Chondrocyte (in vitro differentiated cells): Measurements from ENCODE around the gene SGSM2. TPM values are rescaled to one million over a fixed set of nuclear protein-coding genes. Genes with fewer than 3 reads are reported as not detected.

ENCODE experiments used
- DNase-seq: peaks from one replicate; pipeline ENCODE4 v3.0.0; 2021; ENCODE audit warnings: mixed read lengths, low spot score
- H3K27ac Mint-ChIP-seq: one replicate; pipeline ENCODE4 v1.8.0; 2021; ENCODE audit warnings: mild to moderate bottlenecking, moderate library complexity, mixed read lengths; ENCODE audit not compliant: unreplicated experiment
- H3K27me3 Mint-ChIP-seq: 2 replicates; pipeline ENCODE4 v1.8.0; 2021; ENCODE audit warnings: low read depth, mixed read lengths
- H3K36me3 Mint-ChIP-seq: 2 replicates; pipeline ENCODE4 v1.8.0; 2021; ENCODE audit warnings: low read depth, mixed read lengths
- H3K4me1 Mint-ChIP-seq: 2 replicates; pipeline ENCODE4 v1.8.0; 2021; ENCODE audit warnings: low read depth, mild to moderate bottlenecking, mixed read lengths
- H3K4me3 Mint-ChIP-seq: one replicate; pipeline ENCODE4 v1.8.0; 2021; ENCODE audit warnings: mild to moderate bottlenecking, moderate library complexity, mixed read lengths; ENCODE audit not compliant: unreplicated experiment
- H3K9me3 Mint-ChIP-seq: 2 replicates; pipeline ENCODE4 v1.8.0; 2021; ENCODE audit warnings: low read depth, mixed read lengths
- CTCF ChIP-seq: fragments of 200-600 bp; sonication (generic); IDR thresholded peaks from 2 replicates; pipeline ENCODE4 v1.5.0; 2021; ENCODE audit warnings: antibody characterized with exemption, mild to moderate bottlenecking, moderate library complexity
- total RNA-seq: library from RNA; stranded (reverse); gene quantifications from 3 replicates; pipeline ENCODE4 v1.2.1, GENCODE V29; 2021

The SGSM2 gene
- total RNA-seq, 1 donor from 2014 or later: 43.2 TPM

GRCh38 chr17:2406903-2407790, 69.8 kb downstream of the SGSM2 start:
- DNase-seq: peak; percentile 82
- peak overlapping the region; percentile 58 for H3K4me3 Mint-ChIP-seq
- no peaks in the 10 kb centered on the region for H3K36me3 Mint-ChIP-seq
- peaks cover 47% of the 10 kb centered on the region for H3K4me1 Mint-ChIP-seq
- TF ChIP-seq CTCF: no peak
- no peaks in the 10 kb centered on the region for H3K9me3 Mint-ChIP-seq
- H3K27ac Mint-ChIP-seq: peak overlapping the region; percentile 100
- H3K27me3 Mint-ChIP-seq: no peaks in the 10 kb centered on the region

- Mint-ChIP-seq H3K27me3 (no peaks in the 10 kb centered on the region), H3K4me3 (no peak overlapping the region), H3K36me3 (peaks cover 4% of the 10 kb centered on the region), H3K9me3 (no peaks in the 10 kb centered on the region), H3K4me1 (peaks cover 38% of the 10 kb centered on the region), H3K27ac (peak overlapping the region; percentile 62)
- peak; percentile 39 for DNase-seq
- no peak for TF ChIP-seq CTCF
These were observed 73.7 kb downstream of the SGSM2 start for GRCh38 chr17:2410951-2411350.

- Mint-ChIP-seq H3K4me1 (peaks cover 29% of the 10 kb centered on the region), H3K36me3 (peaks cover 4% of the 10 kb centered on the region), H3K27me3 (no peaks in the 10 kb centered on the region), H3K27ac (peak overlapping the region; percentile 94), H3K9me3 (no peaks in the 10 kb centered on the region), H3K4me3 (no peak overlapping the region)
- DNase-seq: peak; percentile 43
- peak; percentile 71 for TF ChIP-seq CTCF
These were observed 75.3 kb downstream of the SGSM2 start for GRCh38 chr17:2412561-2413021.

GRCh38 chr17:2414446-2415064, 77.3 kb downstream of the SGSM2 start:
- Mint-ChIP-seq H3K4me3 (no peak overlapping the region), H3K27ac (no peak overlapping the region), H3K27me3 (no peaks in the 10 kb centered on the region), H3K36me3 (peaks cover 4% of the 10 kb centered on the region), H3K9me3 (no peaks in the 10 kb centered on the region), H3K4me1 (peaks cover 40% of the 10 kb centered on the region)
- peak; percentile 59 for DNase-seq
- TF ChIP-seq CTCF: no peak

GRCh38 chr17:2415081-2415480, 77.8 kb downstream of the SGSM2 start:
- Mint-ChIP-seq H3K4me1 (peaks cover 44% of the 10 kb centered on the region), H3K27ac (peak overlapping the region; percentile 17), H3K4me3 (no peak overlapping the region), H3K27me3 (no peaks in the 10 kb centered on the region), H3K36me3 (peaks cover 6% of the 10 kb centered on the region), H3K9me3 (no peaks in the 10 kb centered on the region)
- peak; percentile 52 for DNase-seq
- TF ChIP-seq CTCF: no peak
